Ishikawa (cell line): Measurements from ENCODE around the gene TANGO6.

Experiments
- CEBPB ChIP-seq: IDR thresholded peaks from 2 replicates; pipeline ENCODE4 v1.6.1; 2012
- CREB1 ChIP-seq: IDR thresholded peaks from 2 replicates; pipeline ENCODE4 v1.6.1; 2012; ENCODE audit warnings: low read depth
- EGR1 ChIP-seq: IDR thresholded peaks from 2 replicates; pipeline ENCODE4 v1.6.1; 2012
- EP300 ChIP-seq: IDR thresholded peaks from 2 replicates; pipeline ENCODE4 v1.6.1; 2012; ENCODE audit warnings: borderline replicate concordance
- FOXM1 ChIP-seq: IDR thresholded peaks from 2 replicates; pipeline ENCODE4 v1.6.1; 2012; ENCODE audit warnings: low read depth, borderline replicate concordance
- NFIC ChIP-seq: IDR thresholded peaks from 2 replicates; pipeline ENCODE4 v1.6.1; 2012
- RAD21 ChIP-seq: IDR thresholded peaks from 2 replicates; pipeline ENCODE4 v1.6.1; 2012; ENCODE audit warnings: low read depth
- TAF1 ChIP-seq: IDR thresholded peaks from 2 replicates; pipeline ENCODE4 v1.6.1; 2012; ENCODE audit warnings: low read depth, mild to moderate bottlenecking
- TCF12 ChIP-seq: IDR thresholded peaks from 2 replicates; pipeline ENCODE4 v1.6.1; 2012; ENCODE audit warnings: low read depth
- TEAD4 ChIP-seq: IDR thresholded peaks from 2 replicates; pipeline ENCODE4 v1.6.1; 2012
- USF1 ChIP-seq: IDR thresholded peaks from 2 replicates; pipeline ENCODE4 v1.6.1; 2012
- YY1 ChIP-seq: IDR thresholded peaks from 2 replicates; pipeline ENCODE4 v1.6.1; 2012; ENCODE audit warnings: low read depth
- ZBTB7A ChIP-seq: IDR thresholded peaks from 2 replicates; pipeline ENCODE4 v1.6.1; 2012; ENCODE audit warnings: low read depth
- TF ChIP-seq, protein P1 (sequence below): IDR thresholded peaks from 2 replicates; pipeline ENCODE4 v1.6.1; 2012
- TF ChIP-seq, protein P2 (sequence below): IDR thresholded peaks from 2 replicates; pipeline ENCODE4 v1.6.1; 2012; ENCODE audit warnings: low read depth, mild to moderate bottlenecking

The TANGO6 gene

DNA sequence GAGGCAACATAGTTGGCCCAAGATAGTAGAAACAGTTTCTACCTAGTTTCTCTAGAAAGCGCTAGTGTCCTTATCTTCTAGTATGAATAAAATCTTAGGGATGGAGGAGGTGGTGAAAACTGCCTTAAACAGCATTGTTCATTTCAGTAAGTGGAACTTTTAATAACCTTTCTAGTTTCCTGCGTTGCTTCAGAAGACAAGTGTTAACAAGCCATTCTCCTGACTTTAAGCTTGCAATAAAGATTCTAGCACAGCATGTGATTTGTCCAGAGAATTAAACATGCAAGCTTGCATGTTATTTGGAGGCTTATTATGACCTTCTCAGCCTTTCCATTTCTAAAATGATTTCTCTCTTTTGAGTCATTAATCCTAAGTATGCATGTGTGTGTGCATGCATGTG lies 72.3 kb downstream of the TANGO6 start:
- TF ChIP-seq, protein P1, sequence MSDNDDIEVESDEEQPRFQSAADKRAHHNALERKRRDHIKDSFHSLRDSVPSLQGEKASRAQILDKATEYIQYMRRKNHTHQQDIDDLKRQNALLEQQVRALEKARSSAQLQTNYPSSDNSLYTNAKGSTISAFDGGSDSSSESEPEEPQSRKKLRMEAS: no peak
- TF ChIP-seq TCF12 (no peak), EP300 (no peak), YY1 (no peak), TAF1 (no peak)

DNA sequence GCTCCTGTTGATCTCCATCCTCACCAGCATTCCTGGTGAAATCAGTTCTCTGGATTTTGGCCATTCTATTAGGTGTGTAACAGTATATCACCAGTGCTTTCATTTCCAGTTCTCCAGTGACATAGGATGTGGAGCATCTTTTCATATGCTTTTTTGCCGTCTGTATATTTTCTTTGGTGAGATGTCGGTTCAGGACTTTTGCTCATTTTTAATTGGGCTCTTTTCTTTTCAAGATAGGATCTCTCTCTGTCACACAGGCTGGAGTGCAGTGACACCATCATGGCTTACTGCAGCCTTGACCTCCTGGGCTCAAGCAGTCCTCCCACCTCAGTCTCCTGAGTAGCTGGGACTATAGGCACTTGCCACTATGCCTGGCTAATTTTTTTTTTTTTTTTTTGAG lies 74.2 kb downstream of the TANGO6 start:
- TF ChIP-seq CREB1 (no peak), CEBPB (no peak), EP300 (no peak), ZBTB7A (no peak), TCF12 (no peak), RAD21 (no peak), FOXM1 (no peak)
- TF ChIP-seq, protein P1: no peak

- TF ChIP-seq TEAD4 (no peak), CREB1 (no peak), RAD21 (no peak), ZBTB7A (no peak), TCF12 (no peak), EGR1 (no peak), USF1 (no peak), EP300 (no peak), TAF1 (no peak), NFIC (no peak), FOXM1 (no peak), YY1 (no peak), CEBPB (no peak)
- TF ChIP-seq, protein P2, sequence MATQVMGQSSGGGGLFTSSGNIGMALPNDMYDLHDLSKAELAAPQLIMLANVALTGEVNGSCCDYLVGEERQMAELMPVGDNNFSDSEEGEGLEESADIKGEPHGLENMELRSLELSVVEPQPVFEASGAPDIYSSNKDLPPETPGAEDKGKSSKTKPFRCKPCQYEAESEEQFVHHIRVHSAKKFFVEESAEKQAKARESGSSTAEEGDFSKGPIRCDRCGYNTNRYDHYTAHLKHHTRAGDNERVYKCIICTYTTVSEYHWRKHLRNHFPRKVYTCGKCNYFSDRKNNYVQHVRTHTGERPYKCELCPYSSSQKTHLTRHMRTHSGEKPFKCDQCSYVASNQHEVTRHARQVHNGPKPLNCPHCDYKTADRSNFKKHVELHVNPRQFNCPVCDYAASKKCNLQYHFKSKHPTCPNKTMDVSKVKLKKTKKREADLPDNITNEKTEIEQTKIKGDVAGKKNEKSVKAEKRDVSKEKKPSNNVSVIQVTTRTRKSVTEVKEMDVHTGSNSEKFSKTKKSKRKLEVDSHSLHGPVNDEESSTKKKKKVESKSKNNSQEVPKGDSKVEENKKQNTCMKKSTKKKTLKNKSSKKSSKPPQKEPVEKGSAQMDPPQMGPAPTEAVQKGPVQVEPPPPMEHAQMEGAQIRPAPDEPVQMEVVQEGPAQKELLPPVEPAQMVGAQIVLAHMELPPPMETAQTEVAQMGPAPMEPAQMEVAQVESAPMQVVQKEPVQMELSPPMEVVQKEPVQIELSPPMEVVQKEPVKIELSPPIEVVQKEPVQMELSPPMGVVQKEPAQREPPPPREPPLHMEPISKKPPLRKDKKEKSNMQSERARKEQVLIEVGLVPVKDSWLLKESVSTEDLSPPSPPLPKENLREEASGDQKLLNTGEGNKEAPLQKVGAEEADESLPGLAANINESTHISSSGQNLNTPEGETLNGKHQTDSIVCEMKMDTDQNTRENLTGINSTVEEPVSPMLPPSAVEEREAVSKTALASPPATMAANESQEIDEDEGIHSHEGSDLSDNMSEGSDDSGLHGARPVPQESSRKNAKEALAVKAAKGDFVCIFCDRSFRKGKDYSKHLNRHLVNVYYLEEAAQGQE: no peak
- TF ChIP-seq, protein P1: no peak
Measured at GRCh38 chr16:68920349-68920748, 77.0 kb downstream of the TANGO6 start.

DNA sequence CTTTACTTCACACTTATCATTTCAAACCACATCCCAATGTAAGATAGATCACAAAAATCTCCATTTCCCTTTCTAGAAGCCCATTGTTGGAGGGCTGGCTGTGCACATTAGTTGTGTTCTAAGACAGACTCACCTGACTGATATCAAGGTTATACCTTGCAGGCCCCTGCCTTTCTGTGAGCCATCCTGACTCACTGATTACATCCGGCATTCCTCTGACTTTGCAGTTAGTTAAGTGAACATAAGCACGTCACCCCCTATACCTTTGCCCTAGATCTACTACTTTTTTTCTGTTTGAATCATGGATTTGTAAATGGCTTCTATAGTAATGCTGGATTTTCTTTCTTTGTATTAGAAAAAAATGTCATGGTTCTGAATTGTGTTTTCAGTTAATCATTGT lies 78.3 kb downstream of the TANGO6 start:
- TF ChIP-seq TAF1: no peak
- no peak for TF ChIP-seq FOXM1
- TF ChIP-seq YY1: no peak
- TF ChIP-seq, protein P2: no peak
- TF ChIP-seq, protein P1: no peak
- TF ChIP-seq EP300: no peak
- no peak for TF ChIP-seq RAD21
- no peak for TF ChIP-seq USF1
- TF ChIP-seq ZBTB7A: no peak
- no peak for TF ChIP-seq EGR1
- TF ChIP-seq NFIC: no peak
- TF ChIP-seq CREB1: no peak
- TF ChIP-seq TCF12: no peak
- no peak for TF ChIP-seq CEBPB
- TF ChIP-seq TEAD4: no peak

- no peak for TF ChIP-seq TAF1
- TF ChIP-seq, protein P2: no peak
- no peak for TF ChIP-seq NFIC
- no peak for TF ChIP-seq RAD21
- TF ChIP-seq YY1: no peak
- no peak for TF ChIP-seq FOXM1
- no peak for TF ChIP-seq TCF12
- TF ChIP-seq EP300: no peak
- no peak for TF ChIP-seq ZBTB7A
- no peak for TF ChIP-seq TEAD4
- no peak for TF ChIP-seq CREB1
- TF ChIP-seq EGR1: no peak
- TF ChIP-seq USF1: no peak
- TF ChIP-seq, protein P1: no peak
- TF ChIP-seq CEBPB: no peak
Measured at GRCh38 chr16:68923116-68923515, 79.8 kb downstream of the TANGO6 start.
